Thymus (tissue), 14 donors: Measurements from ENCODE around the gene PLEKHM1. TPM values are rescaled to one million over a fixed set of nuclear protein-coding genes. Genes with fewer than 3 reads are reported as not detected.
"Not testable (repeated sequence)": the region's sequence is repeated elsewhere in the genome, so short reads cannot be mapped to it uniquely, and the experiment has no call there.

Source experiments
- DNase-seq, 9 donors: peaks; one replicate each; pipeline ENCODE4 v3.0.0-alpha.2; 2013; ENCODE audit warnings: low spot score in 9 of 9, low read depth in 6 of 9, missing footprints in 1 of 9
- H3K27ac ChIP-seq, 2 donors: one replicate each; pipeline ENCODE4 v1.5.1; 2013; ENCODE audit warnings: control low read depth in 1 of 2, low read depth in 1 of 2, low read length in 1 of 2, mild to moderate bottlenecking in 1 of 2, moderate library complexity in 1 of 2
- H3K27me3 ChIP-seq, 2 donors: one replicate each; pipeline ENCODE4 v1.5.1; 2013; ENCODE audit warnings: low read length in 1 of 2; ENCODE audit not compliant: control insufficient read depth in 2 of 2, insufficient read depth in 1 of 2
- H3K36me3 ChIP-seq, 2 donors: one replicate each; pipeline ENCODE4 v1.5.1; 2013; ENCODE audit warnings: low read length in 1 of 2, mild to moderate bottlenecking in 1 of 2, moderate library complexity in 1 of 2; ENCODE audit not compliant: control insufficient read depth in 2 of 2, insufficient read depth in 2 of 2
- H3K4me1 ChIP-seq, 2 donors: one replicate each; pipeline ENCODE4 v1.5.1; 2013; ENCODE audit warnings: low read length in 2 of 2; ENCODE audit not compliant: control insufficient read depth in 2 of 2, insufficient read depth in 2 of 2
- H3K4me3 ChIP-seq, 2 donors: one replicate each; pipeline ENCODE4 v1.5.1; 2013; ENCODE audit warnings: low read length in 2 of 2, control low read depth in 1 of 2, mild to moderate bottlenecking in 1 of 2
- H3K9me3 ChIP-seq, 2 donors: one replicate each; pipeline ENCODE4 v1.5.1; 2013; ENCODE audit warnings: low read length in 1 of 2, mild to moderate bottlenecking in 1 of 2; ENCODE audit not compliant: control insufficient read depth in 2 of 2, insufficient read depth in 1 of 2
- WGBS: extraction: QIAGEN DNeasy Blood & Tissue Kit; methylation state at CpG from one replicate; pipeline ENCODE4 v1.1.7; 2013; 5-methylcytosine and 5-hydroxymethylcytosine counted together
- long read RNA-seq, 10 donors: transcript quantifications; one replicate each; lab custom pipeline, GENCODE V29; 2026
- polyA plus RNA-seq: library from polyadenylated mRNA; stranded (reverse); fragments of 200-250 nt; gene quantifications from one replicate; pipeline ENCODE4 v1.2.3, GENCODE V29; 2013
- total RNA-seq: library from RNA; stranded (reverse); fragments of 120-200 nt; gene quantifications from one replicate; pipeline ENCODE4 v1.2.4, GENCODE V29; 2013
- donor health status: healthy.

Gene PLEKHM1
- 18.1 TPM for total RNA-seq
- polyA plus RNA-seq = 22.9 TPM
- long read RNA-seq, donor 1 = 0 reads
- long read RNA-seq, donor 2 = 0 reads
- long read RNA-seq, donor 3, partial matches to known transcripts = 0 of 2 reads
- long read RNA-seq, donor 3, other reads (novel, unspliced or antisense) = 0 of 2 reads
- long read RNA-seq, donor 4, partial matches to known transcripts = 0 of 1 reads
- long read RNA-seq, donor 4, other reads (novel, unspliced or antisense) = 0 of 1 reads
- long read RNA-seq, donor 5, partial matches to known transcripts = 0 of 1 reads
- long read RNA-seq, donor 5, other reads (novel, unspliced or antisense) = 0 of 1 reads
- long read RNA-seq, donor 6 = 0 reads
- long read RNA-seq, donor 7, partial matches to known transcripts = 0 of 2 reads
- long read RNA-seq, donor 7, other reads (novel, unspliced or antisense) = 0 of 2 reads
- long read RNA-seq, donor 8 = 0 reads
- long read RNA-seq, donor 9, full-length matches to known transcripts = 1 of 1 reads
- long read RNA-seq, donor 9, partial matches to known transcripts = 0 of 1 reads
- long read RNA-seq, donor 9, other reads (novel, unspliced or antisense) = 0 of 1 reads
- long read RNA-seq, donor 10 = 0 reads

- not testable (repeated sequence) for H3K4me1 ChIP-seq, H3K36me3 ChIP-seq, H3K27me3 ChIP-seq, H3K9me3 ChIP-seq
- peak within 1 kb of the TSS; percentile 86 to 90 for H3K27ac ChIP-seq
- under 1% methylated on average over 55 of the region's 59 CpGs for WGBS
- H3K4me3 ChIP-seq = peak within 1 kb of the TSS; percentile 58 to 62
- peak; percentile 11 to 87 (median 56) for DNase-seq
Observed at GRCh38 chr17:45490615-45491433, at the start of gene PLEKHM1. PLEKHM1 (minus strand) TSS chr17:45490721; CDS start chr17:45482484, 8,237 bp downstream.

GRCh38 chr17:45538168-45538567, 47.6 kb upstream of the PLEKHM1 start:
- not testable (repeated sequence) for H3K9me3 ChIP-seq, H3K4me1 ChIP-seq, H3K27me3 ChIP-seq, H3K4me3 ChIP-seq, H3K27ac ChIP-seq, DNase-seq, H3K36me3 ChIP-seq
- WGBS = 98% methylated on average over 6 of the region's 7 CpGs

GRCh38 chr17:45506072-45506471, 15.6 kb upstream of the PLEKHM1 start:
- 99% methylated on average over 3 of the region's 3 CpGs for WGBS
- H3K4me3 ChIP-seq, H3K27me3 ChIP-seq, DNase-seq, H3K9me3 ChIP-seq, H3K4me1 ChIP-seq, H3K27ac ChIP-seq: not testable (repeated sequence)
- H3K36me3 ChIP-seq = peaks cover 2 to 10% of the 10 kb centered on the region in 2 donors

- DNase-seq, H3K27me3 ChIP-seq, H3K4me1 ChIP-seq, H3K4me3 ChIP-seq, H3K9me3 ChIP-seq, H3K27ac ChIP-seq: not testable (repeated sequence)
- peaks cover 2 to 10% of the 10 kb centered on the region in 2 donors for H3K36me3 ChIP-seq
- 96% methylated on average over 3 of the region's 3 CpGs for WGBS
Observed at GRCh38 chr17:45505183-45505582, 14.7 kb upstream of the PLEKHM1 start.

GRCh38 chr17:45501092-45501707, 10.7 kb upstream of the PLEKHM1 start:
- not testable (repeated sequence) for H3K4me3 ChIP-seq, H3K27me3 ChIP-seq, DNase-seq, H3K27ac ChIP-seq, H3K36me3 ChIP-seq, H3K4me1 ChIP-seq, H3K9me3 ChIP-seq
- 37% methylated on average over 30 of the region's 33 CpGs for WGBS

- H3K4me1 ChIP-seq, H3K27ac ChIP-seq, H3K27me3 ChIP-seq, H3K36me3 ChIP-seq, DNase-seq, H3K4me3 ChIP-seq, H3K9me3 ChIP-seq: not testable (repeated sequence)
- 93% methylated on average over 1 of the region's 2 CpGs for WGBS
Observed at GRCh38 chr17:45500478-45500877, 10.0 kb upstream of the PLEKHM1 start.

GRCh38 chr17:45499208-45499607, 8.7 kb upstream of the PLEKHM1 start:
- H3K4me1 ChIP-seq, H3K27me3 ChIP-seq, H3K36me3 ChIP-seq, H3K27ac ChIP-seq, H3K4me3 ChIP-seq, H3K9me3 ChIP-seq, DNase-seq: not testable (repeated sequence)
- over 99% methylated on average over 3 of the region's 3 CpGs for whole genome bisulfite sequencing

- not testable (repeated sequence) for H3K36me3 ChIP-seq, DNase-seq, H3K4me3 ChIP-seq, H3K4me1 ChIP-seq, H3K9me3 ChIP-seq, H3K27ac ChIP-seq, H3K27me3 ChIP-seq
- 98% methylated on average over 5 of the region's 6 CpGs for WGBS
Observed at GRCh38 chr17:45498377-45498776, 7.9 kb upstream of the PLEKHM1 start.

GRCh38 chr17:45497449-45497848, 6.9 kb upstream of the PLEKHM1 start:
- H3K9me3 ChIP-seq = not testable (repeated sequence)

More at GRCh38 chr17:45497449-45497848, 6.9 kb upstream of the PLEKHM1 start:
- H3K4me3 ChIP-seq, H3K27ac ChIP-seq, DNase-seq, H3K27me3 ChIP-seq, H3K36me3 ChIP-seq, H3K4me1 ChIP-seq: not testable (repeated sequence)
- 96% methylated on average over 8 of the region's 8 CpGs for WGBS
